ENCODE data around the gene CACNB2. TPM values are rescaled to one million over a fixed set of nuclear protein-coding genes. Genes with fewer than 3 reads are reported as not detected.

CACNB2 gene
- total RNA-seq, 2 donors from 2014 or later = not detected

GRCh38 chr10:18303851-18304801, 163.9 kb downstream of the CACNB2 start:
- Mint-ChIP-seq H3K4me3 (no peak overlapping the region), H3K4me1 (ENCODE audit: low read depth) (no peaks in the 10 kb centered on the region), H3K36me3 (ENCODE audit: insufficient read depth in 2 of 2) (no peaks in the 10 kb centered on the region), H3K27ac (no peak overlapping the region), H3K27me3 (ENCODE audit: low read depth) (no peaks in the 10 kb centered on the region), H3K9me3 (no peaks in the 10 kb centered on the region)
- no peak for DNase-seq
- ATAC-seq (replicated peaks in 1 of 2) = no peak

- DNase-seq = no peak
- Mint-ChIP-seq H3K27me3 (ENCODE audit: low read depth) (no peaks in the 10 kb centered on the region), H3K27ac (no peak overlapping the region), H3K4me3 (no peak overlapping the region), H3K36me3 (ENCODE audit: insufficient read depth in 2 of 2) (no peaks in the 10 kb centered on the region), H3K4me1 (ENCODE audit: low read depth) (no peaks in the 10 kb centered on the region), H3K9me3 (no peaks in the 10 kb centered on the region)
- no peak for ATAC-seq (replicated peaks in 1 of 2)
Observed at GRCh38 chr10:18306031-18306430, 165.8 kb downstream of the CACNB2 start.

- H3K36me3 Mint-ChIP-seq (ENCODE audit: insufficient read depth in 2 of 2) = no peaks in the 10 kb centered on the region
- no peak for ATAC-seq (replicated peaks in 1 of 2)
- DNase-seq = no peak
- H3K4me3 Mint-ChIP-seq = no peak overlapping the region
- no peak overlapping the region for H3K27ac Mint-ChIP-seq
- H3K27me3 Mint-ChIP-seq (ENCODE audit: low read depth) = no peaks in the 10 kb centered on the region
- no peaks in the 10 kb centered on the region for H3K9me3 Mint-ChIP-seq
- H3K4me1 Mint-ChIP-seq (ENCODE audit: low read depth) = no peaks in the 10 kb centered on the region
Observed at GRCh38 chr10:18308600-18308999, 168.4 kb downstream of the CACNB2 start.

- DNase-seq = no peak
- no peaks in the 10 kb centered on the region for H3K4me1 Mint-ChIP-seq (ENCODE audit: low read depth)
- H3K27me3 Mint-ChIP-seq (ENCODE audit: low read depth) = no peaks in the 10 kb centered on the region
- no peaks in the 10 kb centered on the region for H3K9me3 Mint-ChIP-seq
- no peak for ATAC-seq (replicated peaks in 1 of 2)
- H3K27ac Mint-ChIP-seq = no peak overlapping the region
- H3K4me3 Mint-ChIP-seq = no peak overlapping the region
- no peaks in the 10 kb centered on the region for H3K36me3 Mint-ChIP-seq (ENCODE audit: insufficient read depth in 2 of 2)
Observed at GRCh38 chr10:18310761-18311160, 170.5 kb downstream of the CACNB2 start.

- no peaks in the 10 kb centered on the region for H3K4me1 Mint-ChIP-seq (ENCODE audit: low read depth)
- H3K4me3 Mint-ChIP-seq = no peak overlapping the region
- no peaks in the 10 kb centered on the region for H3K9me3 Mint-ChIP-seq
- no peak for DNase-seq
- ATAC-seq (replicated peaks in 1 of 2) = no peak
- no peaks in the 10 kb centered on the region for H3K36me3 Mint-ChIP-seq (ENCODE audit: insufficient read depth in 2 of 2)
- no peak overlapping the region for H3K27ac Mint-ChIP-seq
- H3K27me3 Mint-ChIP-seq (ENCODE audit: low read depth) = no peaks in the 10 kb centered on the region
Observed at GRCh38 chr10:18312374-18313139, 172.3 kb downstream of the CACNB2 start.

GRCh38 chr10:18313140-18313530, 172.9 kb downstream of the CACNB2 start:
- DNase-seq (no peak), ATAC-seq (replicated peaks in 1 of 2) (no peak)
- no peaks in the 10 kb centered on the region for H3K9me3 Mint-ChIP-seq
- H3K4me3 Mint-ChIP-seq = no peak overlapping the region
- no peaks in the 10 kb centered on the region for H3K36me3 Mint-ChIP-seq (ENCODE audit: insufficient read depth in 2 of 2)
- H3K27me3 Mint-ChIP-seq (ENCODE audit: low read depth) = no peaks in the 10 kb centered on the region
- no peaks in the 10 kb centered on the region for H3K4me1 Mint-ChIP-seq (ENCODE audit: low read depth)
- H3K27ac Mint-ChIP-seq = no peak overlapping the region

- Mint-ChIP-seq H3K36me3 (ENCODE audit: insufficient read depth in 2 of 2) (no peaks in the 10 kb centered on the region), H3K9me3 (peaks cover 0 to under 1% of the 10 kb centered on the region in 2 donors)
- no peak for ATAC-seq (replicated peaks in 1 of 2)
Observed at GRCh38 chr10:18313626-18314025, 173.4 kb downstream of the CACNB2 start.

GRCh38 chr10:18319628-18320027, 179.4 kb downstream of the CACNB2 start:
- H3K9me3 Mint-ChIP-seq = peaks cover 0 to 4% of the 10 kb centered on the region in 2 donors
- no peak overlapping the region for H3K4me3 Mint-ChIP-seq
- no peaks in the 10 kb centered on the region for H3K36me3 Mint-ChIP-seq (ENCODE audit: insufficient read depth in 2 of 2)
- H3K27me3 Mint-ChIP-seq (ENCODE audit: low read depth) = no peaks in the 10 kb centered on the region
- ATAC-seq (replicated peaks in 1 of 2) (no peak), DNase-seq (no peak)
- no peaks in the 10 kb centered on the region for H3K4me1 Mint-ChIP-seq (ENCODE audit: low read depth)
- no peak overlapping the region for H3K27ac Mint-ChIP-seq

More at GRCh38 chr10:18313626-18314025, 173.4 kb downstream of the CACNB2 start:
- no peak for DNase-seq
- Mint-ChIP-seq H3K4me1 (ENCODE audit: low read depth) (no peaks in the 10 kb centered on the region), H3K4me3 (no peak overlapping the region), H3K27ac (no peak overlapping the region), H3K27me3 (ENCODE audit: low read depth) (no peaks in the 10 kb centered on the region)

GRCh38 chr10:18321371-18321770, 181.1 kb downstream of the CACNB2 start:
- Mint-ChIP-seq H3K9me3 (peaks cover 0 to 4% of the 10 kb centered on the region in 2 donors), H3K27me3 (ENCODE audit: low read depth) (no peaks in the 10 kb centered on the region), H3K4me3 (no peak overlapping the region), H3K27ac (no peak overlapping the region), H3K36me3 (ENCODE audit: insufficient read depth in 2 of 2) (no peaks in the 10 kb centered on the region), H3K4me1 (ENCODE audit: low read depth) (no peaks in the 10 kb centered on the region)
- ATAC-seq (replicated peaks in 1 of 2) (no peak), DNase-seq (no peak)

- H3K27ac Mint-ChIP-seq = no peak overlapping the region
- DNase-seq = no peak
- no peaks in the 10 kb centered on the region for H3K36me3 Mint-ChIP-seq (ENCODE audit: insufficient read depth in 2 of 2)
- peaks cover 0 to 3% of the 10 kb centered on the region in 2 donors for H3K9me3 Mint-ChIP-seq
- ATAC-seq (replicated peaks in 1 of 2) = no peak
- H3K27me3 Mint-ChIP-seq (ENCODE audit: low read depth) = no peaks in the 10 kb centered on the region
- H3K4me3 Mint-ChIP-seq = no peak overlapping the region
- H3K4me1 Mint-ChIP-seq (ENCODE audit: low read depth) = no peaks in the 10 kb centered on the region
Observed at GRCh38 chr10:18323916-18324315, 183.7 kb downstream of the CACNB2 start.

GRCh38 chr10:18325410-18325809, 185.2 kb downstream of the CACNB2 start:
- H3K36me3 Mint-ChIP-seq (ENCODE audit: insufficient read depth in 2 of 2) = no peaks in the 10 kb centered on the region
- no peak overlapping the region for H3K27ac Mint-ChIP-seq
- no peaks in the 10 kb centered on the region for H3K9me3 Mint-ChIP-seq
- DNase-seq = no peak
- no peak for ATAC-seq (replicated peaks in 1 of 2)
- H3K4me1 Mint-ChIP-seq (ENCODE audit: low read depth) = no peaks in the 10 kb centered on the region
- H3K27me3 Mint-ChIP-seq (ENCODE audit: low read depth) = no peaks in the 10 kb centered on the region
- H3K4me3 Mint-ChIP-seq = no peak overlapping the region

- DNase-seq (no peak), ATAC-seq (replicated peaks in 1 of 2) (no peak)
- Mint-ChIP-seq H3K27ac (no peak overlapping the region), H3K9me3 (no peaks in the 10 kb centered on the region), H3K4me1 (ENCODE audit: low read depth) (no peaks in the 10 kb centered on the region), H3K4me3 (no peak overlapping the region), H3K27me3 (ENCODE audit: low read depth) (no peaks in the 10 kb centered on the region), H3K36me3 (ENCODE audit: insufficient read depth in 2 of 2) (no peaks in the 10 kb centered on the region)
Observed at GRCh38 chr10:18325889-18326531, 185.8 kb downstream of the CACNB2 start.

GRCh38 chr10:18328941-18329340, 188.7 kb downstream of the CACNB2 start:
- no peak for DNase-seq
- H3K27me3 Mint-ChIP-seq (ENCODE audit: low read depth) = no peaks in the 10 kb centered on the region
- H3K36me3 Mint-ChIP-seq (ENCODE audit: insufficient read depth in 2 of 2) = no peaks in the 10 kb centered on the region
- H3K4me3 Mint-ChIP-seq = no peak overlapping the region
- no peak for ATAC-seq (replicated peaks in 1 of 2)
- H3K4me1 Mint-ChIP-seq (ENCODE audit: low read depth) = no peaks in the 10 kb centered on the region
- no peaks in the 10 kb centered on the region for H3K9me3 Mint-ChIP-seq
- H3K27ac Mint-ChIP-seq = no peak overlapping the region

Measured in activated T-cell treated with anti-CD3 and anti-CD28 coated beads, Interleukin-2, amount 50 U/mL, for 72 hours (primary cell).